Testis (tissue), 3 donors: ENCODE data around the gene MORC2. TPM values are rescaled to one million over a fixed set of nuclear protein-coding genes. Genes with fewer than 3 reads are reported as not detected.
A peak's percentile ranks its signal among the peaks of the same experiment; 100 is the strongest.

Experiments used
- DNase-seq: peaks from one replicate; pipeline ENCODE4 v3.0.0-alpha.2; 2019
- H3K27ac ChIP-seq, 2 donors: fragments of 200-600 bp; sonication (generic); one replicate each; pipeline ENCODE4 v1.5.1; 2019
- H3K27me3 ChIP-seq: fragments of 200-600 bp; sonication (generic); one replicate; pipeline ENCODE4 v1.5.1; 2019
- H3K36me3 ChIP-seq: fragments of 200-600 bp; sonication (generic); one replicate; pipeline ENCODE4 v1.5.1; 2017; ENCODE audit warnings: low read depth; ENCODE audit errors: missing control alignments
- H3K4me1 ChIP-seq: fragments of 200-600 bp; sonication (generic); one replicate; pipeline ENCODE4 v1.5.1; 2019
- H3K4me3 ChIP-seq, 2 donors: fragments of 200-600 bp; sonication (generic); one replicate each; pipeline ENCODE4 v1.5.1; 2017 to 2019
- H3K9me3 ChIP-seq: fragments of 200-600 bp; sonication (generic); one replicate; pipeline ENCODE4 v1.5.1; 2017
- POLR2A ChIP-seq: fragments of 450-650 bp; IDR thresholded peaks from one replicate; pipeline ENCODE4 v1.6.1; 2017; ENCODE audit warnings: antibody characterized with exemption, mild to moderate bottlenecking, moderate library complexity
- WGBS, 2 donors: methylation state at CpG; one replicate each; pipeline ENCODE4 v1.1.5; 2018; 5-methylcytosine and 5-hydroxymethylcytosine counted together
- intact Hi-C: fragments of 100-400 bp; cut with DNase I; formaldehyde crosslinking; loops from one replicate; pipeline ENCODE4 v1.15.1; 2023; ENCODE audit warnings: low total_unique reads
- polyA plus RNA-seq: library from polyadenylated mRNA; stranded (reverse); fragments of 350-450 nt; fragmentation: Illumina TruSeq; extraction: RNeasy Lipid Tissue Mini Kit (QIAGEN cat#74804); gene quantifications from one replicate; pipeline ENCODE4 v1.2.3, GENCODE V29; 2014; ENCODE audit warnings: low read depth, low replicate concordance; ENCODE audit not compliant: insufficient read depth
- small RNA-seq, 2 donors: library from RNA; depleted of rRNA; stranded (forward); fragments of <200 nt; gene quantifications; one replicate each; pipeline ENCODE3, GENCODE V24; 2016
- total RNA-seq, 2 donors: library from RNA; depleted of rRNA; stranded (reverse); fragments of >200 nt; gene quantifications; one replicate each; pipeline ENCODE4 v1.2.3, GENCODE V29; 2016
- TF ChIP-seq, protein P1 (sequence below), 3 experiments: fragments of 450-650 bp in 2 of 3; fragments of 200-600 bp in 1 of 3; sonication (generic) in 1 of 3; IDR thresholded peaks; one replicate each; pipeline ENCODE4 v1.5.1; 2016 to 2019; ENCODE audit warnings: antibody characterized with exemption in 3 of 3, mild to moderate bottlenecking in 2 of 3, moderate library complexity in 1 of 3

The MORC2 gene
- total and polyA plus RNA-seq, 3 donors from 2014 or later: 64.8 to 81.0 (median 65.5) TPM

DNA sequence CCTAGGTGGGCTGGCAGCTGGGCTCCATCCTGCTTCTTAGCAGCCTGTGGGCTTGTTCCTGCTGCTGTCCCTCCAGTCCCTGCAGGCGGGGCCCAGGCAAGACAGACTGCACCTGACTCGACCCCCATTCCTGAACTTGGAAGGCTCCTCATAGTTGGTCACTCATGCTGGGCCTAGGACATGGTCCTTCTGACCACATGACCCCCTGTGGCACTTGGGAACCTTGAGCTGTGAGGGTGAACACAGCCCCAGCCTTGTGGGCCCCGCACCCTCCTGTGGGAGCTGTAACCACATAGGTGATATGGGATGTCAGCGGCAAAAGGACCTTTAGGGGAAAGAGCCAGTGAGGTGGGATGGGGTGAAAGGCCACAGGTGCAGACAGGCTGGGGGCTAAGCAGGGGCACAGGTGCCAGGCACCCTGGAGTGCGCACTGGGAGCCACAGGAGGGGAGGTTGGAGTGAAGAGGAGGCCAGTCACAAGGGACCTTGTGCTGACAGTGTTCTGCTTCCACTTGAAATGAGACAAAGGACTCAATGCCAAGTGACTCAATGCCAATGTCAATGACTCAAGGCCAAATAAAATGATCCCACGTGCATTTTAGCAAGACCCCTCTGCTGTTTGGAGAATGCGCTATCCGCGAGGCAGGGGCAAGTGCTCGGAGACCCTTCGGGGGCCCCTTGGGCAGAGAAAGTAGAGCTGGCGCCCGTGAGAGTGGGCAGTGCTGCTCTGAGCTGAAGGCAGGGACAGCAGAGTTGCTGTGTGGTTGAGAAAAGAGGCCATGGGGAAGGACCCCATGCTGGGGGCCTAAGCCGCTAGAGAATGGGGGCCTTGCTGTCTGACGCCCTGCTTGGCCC lies 90.7 kb downstream of the MORC2 start:
- no peak for DNase-seq
- Histone ChIP-seq H3K9me3 (no peaks in the 10 kb centered on the region), H3K4me3 (no peak overlapping the region), H3K27ac (no peak overlapping the region), H3K27me3 (no peaks in the 10 kb centered on the region), H3K4me1 (peaks cover 11% of the 10 kb centered on the region), H3K36me3 (no peaks in the 10 kb centered on the region)
- TF ChIP-seq, protein P1, sequence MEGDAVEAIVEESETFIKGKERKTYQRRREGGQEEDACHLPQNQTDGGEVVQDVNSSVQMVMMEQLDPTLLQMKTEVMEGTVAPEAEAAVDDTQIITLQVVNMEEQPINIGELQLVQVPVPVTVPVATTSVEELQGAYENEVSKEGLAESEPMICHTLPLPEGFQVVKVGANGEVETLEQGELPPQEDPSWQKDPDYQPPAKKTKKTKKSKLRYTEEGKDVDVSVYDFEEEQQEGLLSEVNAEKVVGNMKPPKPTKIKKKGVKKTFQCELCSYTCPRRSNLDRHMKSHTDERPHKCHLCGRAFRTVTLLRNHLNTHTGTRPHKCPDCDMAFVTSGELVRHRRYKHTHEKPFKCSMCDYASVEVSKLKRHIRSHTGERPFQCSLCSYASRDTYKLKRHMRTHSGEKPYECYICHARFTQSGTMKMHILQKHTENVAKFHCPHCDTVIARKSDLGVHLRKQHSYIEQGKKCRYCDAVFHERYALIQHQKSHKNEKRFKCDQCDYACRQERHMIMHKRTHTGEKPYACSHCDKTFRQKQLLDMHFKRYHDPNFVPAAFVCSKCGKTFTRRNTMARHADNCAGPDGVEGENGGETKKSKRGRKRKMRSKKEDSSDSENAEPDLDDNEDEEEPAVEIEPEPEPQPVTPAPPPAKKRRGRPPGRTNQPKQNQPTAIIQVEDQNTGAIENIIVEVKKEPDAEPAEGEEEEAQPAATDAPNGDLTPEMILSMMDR (IDR thresholded peaks at IDR 0.05): no peak
- TF ChIP-seq POLR2A: no peak
- intact Hi-C loops: no loop called here
- 82 to 86% methylated on average over 14 to 15 of the region's 15 CpGs for WGBS, 2 donors

DNA sequence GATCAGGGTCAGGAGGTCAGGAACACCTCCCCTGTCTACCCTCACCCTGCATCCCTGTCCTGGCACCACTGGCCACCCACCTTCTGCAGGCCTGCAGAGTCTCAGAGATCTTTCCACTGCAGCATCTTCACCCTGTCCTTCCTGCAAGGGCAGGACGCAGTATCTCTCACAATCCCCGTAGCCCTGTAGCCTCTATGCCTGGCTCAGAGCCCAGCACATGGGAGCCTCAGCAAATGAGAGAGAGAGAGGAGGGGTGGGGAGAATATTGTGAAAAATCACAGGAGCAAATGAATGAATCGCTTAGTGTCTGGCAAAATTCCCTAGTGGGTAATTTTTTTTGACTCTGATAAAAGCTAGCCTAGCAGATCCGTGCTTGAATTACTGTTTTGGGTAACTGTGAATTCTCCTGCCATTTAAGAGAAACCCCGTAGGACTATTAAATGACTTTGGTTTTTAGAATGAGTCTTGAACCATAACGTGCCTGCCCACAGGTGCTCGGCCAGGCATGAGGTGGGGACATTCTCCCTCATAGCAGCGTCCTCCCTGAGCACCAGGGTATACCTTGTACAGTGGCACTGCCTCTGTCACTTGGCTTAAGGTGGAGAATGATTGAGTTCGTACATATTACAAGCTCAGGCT lies 91.5 kb downstream of the MORC2 start:
- TF ChIP-seq, protein P1 (IDR thresholded peaks at IDR 0.05): no peak
- TF ChIP-seq POLR2A: no peak
- WGBS, 2 donors: 51 to 55% methylated on average over 9 of the region's 9 CpGs
- Histone ChIP-seq H3K4me1 (peaks cover 11% of the 10 kb centered on the region), H3K27ac (no peak overlapping the region), H3K36me3 (no peaks in the 10 kb centered on the region), H3K9me3 (no peaks in the 10 kb centered on the region), H3K4me3 (no peak overlapping the region), H3K27me3 (no peaks in the 10 kb centered on the region)
- intact Hi-C loops: no loop called here
- peak; percentile 63 for DNase-seq

DNA sequence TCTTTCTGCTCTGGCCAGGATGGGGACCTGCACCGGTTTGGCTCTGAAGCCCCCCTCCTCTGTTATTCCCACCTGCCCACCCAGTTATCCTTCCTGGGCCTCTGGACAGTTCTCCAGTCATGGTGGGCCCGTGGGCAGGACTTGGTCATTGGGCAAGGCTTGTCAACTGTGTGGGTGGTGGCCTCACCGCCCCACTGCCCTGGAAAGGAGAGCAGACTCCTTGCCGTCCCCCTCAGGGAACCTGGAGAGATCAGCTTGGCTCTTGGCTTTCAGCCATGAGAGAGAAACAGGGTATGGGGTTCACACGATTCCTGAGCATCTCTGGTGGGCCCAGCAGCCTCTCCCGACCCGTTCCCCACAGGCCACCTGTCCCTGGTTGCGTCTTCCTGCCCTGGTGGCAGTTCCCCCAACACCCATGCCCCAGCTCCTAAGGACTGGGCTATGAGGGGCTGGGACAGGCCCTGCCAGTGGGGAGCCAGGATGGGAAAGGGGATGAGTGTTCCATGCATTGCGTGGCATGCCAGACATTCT lies 92.3 kb downstream of the MORC2 start:
- TF ChIP-seq, protein P1 (IDR thresholded peaks at IDR 0.05): no peak
- no peak for TF ChIP-seq POLR2A
- H3K27ac ChIP-seq: no peak overlapping the region
- no peak for DNase-seq
- H3K27me3 ChIP-seq: no peaks in the 10 kb centered on the region
- H3K4me3 ChIP-seq: no peak overlapping the region
- H3K36me3 ChIP-seq: no peaks in the 10 kb centered on the region
- H3K9me3 ChIP-seq: no peaks in the 10 kb centered on the region
- 91 to 95% methylated on average over 9 of the region's 9 CpGs for WGBS, 2 donors
- peaks cover 3% of the 10 kb centered on the region for H3K4me1 ChIP-seq
- intact Hi-C loops: no loop called here

DNA sequence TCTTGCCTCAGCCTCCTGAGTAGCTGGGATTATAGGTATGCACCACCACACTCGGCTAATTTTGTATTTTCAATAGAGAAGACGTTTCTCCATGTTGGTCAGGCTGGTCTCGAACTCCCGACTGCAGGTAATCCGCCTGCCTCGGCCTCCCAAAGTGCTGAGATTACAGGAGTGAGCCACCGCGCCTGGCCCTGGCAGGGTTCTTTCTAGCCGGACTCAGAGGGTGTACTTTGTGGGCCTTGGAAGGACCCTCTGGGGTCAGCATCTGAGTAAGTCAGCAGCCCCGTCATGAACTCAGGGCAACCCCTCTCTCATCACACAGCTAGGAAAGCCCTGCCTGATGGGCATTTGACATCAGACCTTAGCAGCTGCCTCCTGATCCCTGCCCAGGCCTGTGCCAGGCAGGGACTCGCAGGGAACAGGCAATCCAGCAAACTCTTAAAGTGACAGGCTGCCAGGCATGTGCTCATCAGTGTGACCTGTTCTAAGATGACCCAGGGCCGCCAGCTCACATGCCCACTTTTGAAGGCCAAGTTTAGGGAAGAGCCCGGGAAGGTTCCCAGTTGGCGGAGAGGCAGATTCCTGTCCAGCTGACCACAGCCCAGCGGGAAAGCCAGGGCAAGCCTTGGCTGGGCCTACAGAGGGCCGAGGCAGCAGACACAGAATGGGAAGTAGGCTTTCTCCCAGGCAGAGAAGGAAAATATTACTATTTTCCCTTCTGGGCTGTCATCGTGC lies 92.9 kb downstream of the MORC2 start:
- Histone ChIP-seq H3K4me1 (no peaks in the 10 kb centered on the region), H3K9me3 (no peaks in the 10 kb centered on the region), H3K27me3 (no peaks in the 10 kb centered on the region), H3K4me3 (no peak overlapping the region), H3K27ac (no peak overlapping the region), H3K36me3 (no peaks in the 10 kb centered on the region)
- 85 to 89% methylated on average over 16 to 17 of the region's 17 CpGs for WGBS, 2 donors
- TF ChIP-seq POLR2A: no peak
- TF ChIP-seq, protein P1 (IDR thresholded peaks at IDR 0.05): no peak
- intact Hi-C loops: no loop called here
- DNase-seq: no peak

Small RNA genes lying within 50 kb of the gene (small RNA-seq; reads per million reads assigned to genes)
- gene RF01892: 0 reads per million in 2 donors

Other genes with a start within 250 kb of the MORC2 start
- gene TUG1, start 491 bp upstream of the MORC2 start, total RNA-seq: 100 to 1,000 TPM; 134 to 182 TPM
- 157 TPM for gene TUG1, start 491 bp upstream of the MORC2 start, polyA plus RNA-seq
- gene SMTN, start 112.5 kb upstream of the MORC2 start, total RNA-seq: 10 to 100 TPM; 50.1 to 52.5 TPM
- gene SMTN, start 112.5 kb upstream of the MORC2 start, polyA plus RNA-seq: 31.6 TPM
- gene SELENOM, start 138.8 kb upstream of the MORC2 start, total RNA-seq: 100 to 1,000 TPM in 1 of 2 donors, 10 to 100 TPM in 1; 82.8 to 102 TPM
- gene SELENOM, start 138.8 kb upstream of the MORC2 start, polyA plus RNA-seq: 77.4 TPM
- gene INPP5J, start 154.2 kb upstream of the MORC2 start, total RNA-seq: 10 to 100 TPM; 11.3 to 17.2 TPM
- 5.2 TPM for gene INPP5J, start 154.2 kb upstream of the MORC2 start, polyA plus RNA-seq
- under 1 TPM; 0.55 to 0.68 TPM for gene PLA2G3, start 171.7 kb upstream of the MORC2 start, total RNA-seq
- gene PLA2G3, start 171.7 kb upstream of the MORC2 start, polyA plus RNA-seq: 0.44 TPM
- 10 to 100 TPM; 30.0 to 32.4 TPM for gene RNF185, start 191.4 kb upstream of the MORC2 start, total RNA-seq
- gene RNF185, start 191.4 kb upstream of the MORC2 start, polyA plus RNA-seq: 33.2 TPM
- 100 to 1,000 TPM in 1 of 2 donors, 10 to 100 TPM in 1; 94.0 to 101 TPM for gene LIMK2, start 243.5 kb upstream of the MORC2 start, total RNA-seq
- gene LIMK2, start 243.5 kb upstream of the MORC2 start, polyA plus RNA-seq: 51.7 TPM